Adipocyte (in vitro differentiated cells): Measurements from ENCODE around the gene EFNA2.

Source experiments
- DNase-seq: peaks from one replicate; pipeline ENCODE4 v3.0.0-alpha.2; 2015; ENCODE audit warnings: low read depth
- H3K27me3 ChIP-seq: replicated peaks from 2 replicates; pipeline ENCODE4 v1.7.0; 2013; ENCODE audit warnings: mild to moderate bottlenecking, low read length, moderate library complexity; ENCODE audit not compliant: control insufficient read depth, insufficient read depth
- H3K36me3 ChIP-seq: 2 replicates; pipeline ENCODE4 v1.7.0; 2013; ENCODE audit warnings: low read length, mild to moderate bottlenecking, moderate library complexity; ENCODE audit not compliant: control insufficient read depth, insufficient read depth, severe bottlenecking
- H3K4me1 ChIP-seq: 2 replicates; pipeline ENCODE4 v1.7.0; 2013; ENCODE audit warnings: mild to moderate bottlenecking, low read length, moderate library complexity; ENCODE audit not compliant: control insufficient read depth, insufficient read depth
- H3K4me3 ChIP-seq: 2 replicates; pipeline ENCODE4 v1.7.0; 2013; ENCODE audit warnings: mild to moderate bottlenecking, low read length, moderate library complexity
- H3K9ac ChIP-seq: 2 replicates; pipeline ENCODE4 v1.7.0; 2013; ENCODE audit warnings: mild to moderate bottlenecking, low read length, moderate library complexity
- H3K9me3 ChIP-seq: 2 replicates; pipeline ENCODE4 v1.7.0; 2013; ENCODE audit warnings: mild to moderate bottlenecking, low read length, moderate library complexity; ENCODE audit not compliant: control insufficient read depth

EFNA2 gene

GRCh38 chr19:1277061-1277460 is 8.6 kb upstream of the EFNA2 start:
- DNase-seq: no peak
- peaks cover 47% of the 10 kb centered on the region for H3K36me3 ChIP-seq
- H3K9me3 ChIP-seq: no peaks in the 10 kb centered on the region
- H3K4me1 ChIP-seq: peaks cover 38% of the 10 kb centered on the region
- H3K27me3 ChIP-seq: no peaks in the 10 kb centered on the region
- H3K4me3 ChIP-seq: no peak overlapping the region
- H3K9ac ChIP-seq: peak overlapping the region; percentile 93

- no peak overlapping the region for H3K9ac ChIP-seq
- H3K4me3 ChIP-seq: no peak overlapping the region
- H3K4me1 ChIP-seq: peaks cover 29% of the 10 kb centered on the region
- H3K9me3 ChIP-seq: no peaks in the 10 kb centered on the region
- peaks cover 37% of the 10 kb centered on the region for H3K36me3 ChIP-seq
- no peak for DNase-seq
- peaks cover 2% of the 10 kb centered on the region for H3K27me3 ChIP-seq
These were observed 7.6 kb upstream of the EFNA2 start for GRCh38 chr19:1278074-1278473.

- Histone ChIP-seq H3K9me3 (no peaks in the 10 kb centered on the region), H3K4me3 (no peak overlapping the region), H3K4me1 (peaks cover 20% of the 10 kb centered on the region), H3K36me3 (peaks cover 28% of the 10 kb centered on the region), H3K27me3 (peaks cover 10% of the 10 kb centered on the region), H3K9ac (no peak overlapping the region)
- no peak for DNase-seq
These were observed 6.7 kb upstream of the EFNA2 start for GRCh38 chr19:1278713-1279660.

- Histone ChIP-seq H3K4me1 (peaks cover 11% of the 10 kb centered on the region), H3K9me3 (no peaks in the 10 kb centered on the region)
These were observed 5.8 kb upstream of the EFNA2 start for GRCh38 chr19:1279782-1280341.

DNA sequence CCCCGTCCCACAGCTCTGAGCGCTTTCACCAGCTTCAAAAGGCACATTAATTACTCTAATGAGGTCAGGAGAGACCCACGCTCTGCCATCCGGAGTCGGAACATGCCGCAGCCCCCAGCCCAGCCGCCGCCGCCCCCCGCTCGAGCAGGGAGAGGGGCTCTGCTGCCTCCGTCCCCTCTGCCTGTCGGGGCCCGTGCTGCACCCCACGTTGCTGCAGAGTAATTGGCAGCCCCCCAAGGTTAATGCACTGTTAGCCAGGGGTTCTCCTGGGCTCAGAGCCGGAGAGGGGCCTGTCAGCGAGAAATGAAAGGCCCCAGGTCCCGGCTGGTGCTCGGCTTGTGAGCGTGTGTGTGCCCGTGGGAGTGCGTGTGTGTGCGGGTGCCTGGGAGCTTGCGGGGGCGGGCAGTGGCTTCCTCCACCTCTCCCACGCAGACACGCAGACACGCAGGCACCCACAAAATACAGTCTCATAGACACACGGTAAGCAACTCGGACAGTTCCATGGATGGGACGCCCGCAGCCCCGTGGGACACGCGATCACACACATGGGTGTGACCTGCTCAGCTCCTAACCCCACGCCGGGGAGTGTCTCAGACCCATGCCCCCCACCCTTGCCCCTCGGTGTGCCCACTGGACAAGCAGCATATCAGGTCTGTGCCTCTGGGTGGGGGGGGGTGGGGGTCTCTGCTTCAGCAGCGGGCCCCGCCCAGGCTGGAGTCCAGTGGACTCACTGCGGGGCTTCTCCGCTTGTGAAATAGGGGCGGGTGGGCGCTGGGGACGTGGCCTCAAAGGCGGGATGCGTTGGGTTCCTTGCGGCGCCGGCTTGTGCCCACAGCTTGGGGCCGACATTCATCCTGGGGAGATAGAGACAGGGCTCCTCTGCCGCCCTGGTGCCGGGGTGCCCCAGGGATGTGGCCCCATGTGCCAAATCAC is 4.8 kb upstream of the EFNA2 start:
- H3K4me3 ChIP-seq: no peak overlapping the region

More at GRCh38 chr19:1279782-1280341, 5.8 kb upstream of the EFNA2 start:
- Histone ChIP-seq H3K36me3 (peaks cover 19% of the 10 kb centered on the region), H3K4me3 (no peak overlapping the region), H3K9ac (no peak overlapping the region), H3K27me3 (peaks cover 19% of the 10 kb centered on the region)
- peak; percentile 89 for DNase-seq

DNA sequence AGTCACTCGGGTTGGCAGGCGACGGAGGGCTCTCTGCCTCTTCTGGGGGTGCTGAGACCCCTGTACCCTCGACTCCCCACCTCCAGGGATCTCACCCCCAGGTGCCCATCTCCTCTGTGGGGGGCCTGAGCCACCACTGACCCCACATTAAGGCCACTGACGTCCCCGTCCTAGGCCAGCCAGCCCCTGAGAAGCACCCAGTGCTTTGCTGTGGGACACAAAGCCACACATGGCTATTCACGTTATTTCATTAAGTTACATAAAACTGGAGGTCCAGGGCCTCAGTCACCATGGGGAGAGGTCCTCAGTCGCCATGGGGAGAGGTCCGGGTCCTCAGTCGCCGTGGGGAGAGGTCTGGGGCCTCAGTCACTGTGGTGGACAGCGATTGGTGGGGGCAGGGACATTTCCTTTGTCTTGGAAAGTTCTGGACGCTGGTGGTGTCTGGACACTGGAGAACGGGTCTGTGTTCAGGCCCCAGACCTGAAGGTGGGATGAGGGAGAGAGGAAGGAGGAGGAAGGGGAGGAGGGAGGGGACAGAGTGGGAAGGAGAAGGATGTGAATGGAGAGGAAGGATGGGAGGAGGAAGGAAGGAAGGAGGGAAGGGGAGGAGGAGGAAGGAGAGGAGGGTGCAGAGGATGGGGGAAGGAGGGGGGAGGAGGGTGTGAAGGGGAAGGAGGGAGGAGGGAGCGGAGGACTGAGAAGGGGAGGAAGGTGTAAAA is 3.9 kb upstream of the EFNA2 start:
- H3K9me3 ChIP-seq: no peaks in the 10 kb centered on the region
- no peak overlapping the region for H3K4me3 ChIP-seq
- no peaks in the 10 kb centered on the region for H3K4me1 ChIP-seq
- H3K36me3 ChIP-seq: peaks cover 18% of the 10 kb centered on the region
- no peak overlapping the region for H3K9ac ChIP-seq
- peaks cover 26% of the 10 kb centered on the region for H3K27me3 ChIP-seq
- DNase-seq: no peak

More for the DNA sequence above, 4.8 kb upstream of the EFNA2 start:
- H3K4me1 ChIP-seq: peaks cover 8% of the 10 kb centered on the region
- H3K9ac ChIP-seq: no peak overlapping the region
- peaks cover 22% of the 10 kb centered on the region for H3K27me3 ChIP-seq
- H3K9me3 ChIP-seq: no peaks in the 10 kb centered on the region
- no peak for DNase-seq
- H3K36me3 ChIP-seq: peaks cover 18% of the 10 kb centered on the region

GRCh38 chr19:1282588-1283206 is 3.0 kb upstream of the EFNA2 start:
- H3K4me3 ChIP-seq: no peak overlapping the region
- no peak for DNase-seq
- H3K4me1 ChIP-seq: no peaks in the 10 kb centered on the region
- H3K9me3 ChIP-seq: no peaks in the 10 kb centered on the region
- no peak overlapping the region for H3K9ac ChIP-seq
- peaks cover 13% of the 10 kb centered on the region for H3K36me3 ChIP-seq
- peaks cover 31% of the 10 kb centered on the region for H3K27me3 ChIP-seq

DNA sequence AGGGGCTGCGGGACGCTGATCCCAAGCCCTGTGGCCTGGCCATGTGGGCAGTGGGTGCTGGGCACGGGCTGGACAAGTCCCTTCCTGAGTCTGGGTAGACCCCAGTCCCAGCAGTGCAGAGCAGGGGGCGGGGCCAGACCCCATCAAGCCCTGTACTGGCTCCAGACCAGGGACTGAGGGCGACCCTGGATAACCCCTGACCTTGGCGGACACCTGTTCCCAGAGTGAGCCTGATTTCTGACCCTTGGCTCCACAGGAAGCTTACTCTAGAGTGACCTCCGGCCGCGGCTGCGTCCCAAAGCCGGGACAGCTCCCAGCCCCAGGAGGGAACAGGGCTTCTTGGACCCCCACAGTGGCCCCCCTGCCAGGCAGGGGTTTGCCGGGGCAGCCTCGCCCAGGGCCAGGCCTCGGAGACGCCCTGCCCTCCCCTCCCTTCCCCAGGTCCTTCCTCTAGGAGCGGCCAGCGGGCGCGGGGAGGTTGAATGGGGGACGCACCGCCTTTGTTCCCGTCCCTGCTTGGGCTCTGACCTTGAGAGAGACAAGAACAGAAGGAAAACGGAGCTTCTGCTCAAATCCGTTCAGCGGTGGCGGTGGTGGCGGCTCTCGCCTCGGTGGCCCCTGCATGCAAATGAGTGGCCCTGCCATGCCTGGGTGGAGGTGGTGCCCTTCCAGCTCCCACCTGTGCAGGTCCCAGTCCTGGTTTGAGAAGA is 2.3 kb upstream of the EFNA2 start:
- no peaks in the 10 kb centered on the region for H3K9me3 ChIP-seq
- peaks cover 10% of the 10 kb centered on the region for H3K36me3 ChIP-seq
- H3K4me3 ChIP-seq: no peak overlapping the region

DNA sequence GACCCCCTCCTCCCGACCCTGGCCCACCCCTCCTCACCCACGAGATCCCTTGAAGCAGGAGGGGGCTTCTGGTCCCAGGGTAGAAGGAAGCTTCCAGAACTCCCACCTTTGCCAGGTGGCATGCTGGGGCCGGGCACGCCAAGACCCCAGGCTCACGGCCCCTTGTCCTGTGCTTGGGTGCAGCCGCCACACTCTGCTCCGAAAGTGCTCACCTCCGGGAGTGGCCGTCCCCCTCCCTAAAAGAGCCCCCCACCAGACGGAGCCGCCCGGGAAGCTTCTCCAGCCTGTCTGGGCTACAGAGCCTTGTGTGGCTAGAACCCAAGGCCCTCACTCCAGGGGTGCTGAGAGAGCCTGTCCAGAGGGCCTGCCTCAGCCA is 1.8 kb upstream of the EFNA2 start:
- Histone ChIP-seq H3K9ac (no peak overlapping the region), H3K4me1 (no peaks in the 10 kb centered on the region), H3K4me3 (no peak overlapping the region), H3K27me3 (peaks cover 43% of the 10 kb centered on the region), H3K36me3 (peaks cover 7% of the 10 kb centered on the region), H3K9me3 (no peaks in the 10 kb centered on the region)
- no peak for DNase-seq

More for the DNA sequence above, 2.3 kb upstream of the EFNA2 start:
- Histone ChIP-seq H3K4me1 (no peaks in the 10 kb centered on the region), H3K27me3 (peaks cover 37% of the 10 kb centered on the region), H3K9ac (no peak overlapping the region)
- no peak for DNase-seq
